Hepatocyte (in vitro differentiated cells): ENCODE measurements around the gene ZBTB16. TPM values are rescaled to one million over a fixed set of nuclear protein-coding genes. Genes with fewer than 3 reads are reported as not detected.
"Not testable (repeated sequence)": the region's sequence is repeated elsewhere in the genome, so short reads cannot be mapped to it uniquely, and the experiment has no call there.

Experiments used
- DNase-seq: peaks from one replicate; pipeline ENCODE4 v3.0.0-alpha.2; 2016; ENCODE audit warnings: low spot score
- H2AFZ ChIP-seq: fragments of 200-600 bp; sonication (generic); 2 replicates; pipeline ENCODE4 v1.6.0; 2016; ENCODE audit warnings: antibody characterized with exemption, mild to moderate bottlenecking
- H3K27ac ChIP-seq: fragments of 200-600 bp; sonication (generic); 2 replicates; pipeline ENCODE4 v1.5.1; 2016; ENCODE audit warnings: mild to moderate bottlenecking
- H3K27me3 ChIP-seq: fragments of 200-600 bp; sonication (generic); 2 replicates; pipeline ENCODE4 v1.6.1; 2016
- H3K36me3 ChIP-seq: fragments of 200-600 bp; sonication (generic); replicated peaks from 2 replicates; pipeline ENCODE4 v1.5.1; 2016; ENCODE audit warnings: low read depth; ENCODE audit not compliant: insufficient read depth
- H3K4me1 ChIP-seq: fragments of 200-600 bp; sonication (generic); 2 replicates; pipeline ENCODE4 v1.5.1; 2016; ENCODE audit warnings: mild to moderate bottlenecking, moderate library complexity; ENCODE audit not compliant: insufficient read depth
- H3K4me2 ChIP-seq: fragments of 200-600 bp; sonication (generic); 2 replicates; pipeline ENCODE4 v1.6.0; 2016
- H3K4me3 ChIP-seq: fragments of 200-600 bp; sonication (generic); 2 replicates; pipeline ENCODE4 v1.5.1; 2016; ENCODE audit warnings: mild to moderate bottlenecking
- H3K79me2 ChIP-seq: fragments of 200-600 bp; sonication (generic); 2 replicates; pipeline ENCODE4 v1.6.0; 2017; ENCODE audit warnings: mild to moderate bottlenecking
- H3K9me2 ChIP-seq: fragments of 200-600 bp; sonication (generic); replicated peaks from 2 replicates; pipeline ENCODE4 v1.6.0; 2017; ENCODE audit warnings: mild to moderate bottlenecking; ENCODE audit not compliant: insufficient read depth
- H3K9me3 ChIP-seq: fragments of 200-600 bp; sonication (generic); 2 replicates; pipeline ENCODE4 v1.5.1; 2016; ENCODE audit warnings: low read depth, mild to moderate bottlenecking
- H4K20me1 ChIP-seq: fragments of 200-600 bp; sonication (generic); 2 replicates; pipeline ENCODE4 v1.6.0; 2016; ENCODE audit warnings: mild to moderate bottlenecking; ENCODE audit not compliant: insufficient read depth, poor library complexity, severe bottlenecking
- CTCF ChIP-seq: fragments of 200-600 bp; sonication (generic); IDR thresholded peaks from 2 replicates; pipeline ENCODE4 v1.5.1; 2016; ENCODE audit warnings: antibody characterized with exemption, mild to moderate bottlenecking; ENCODE audit not compliant: poor library complexity
- EZH2 ChIP-seq: fragments of 200-600 bp; sonication (generic); IDR thresholded peaks from 2 replicates; pipeline ENCODE4 v1.6.1; 2016; ENCODE audit warnings: antibody characterized with exemption, mild to moderate bottlenecking, borderline replicate concordance
- EZH2phosphoT487 ChIP-seq: fragments of 200-600 bp; sonication (generic); IDR thresholded peaks from one replicate; pipeline ENCODE4 v1.6.1; 2018; ENCODE audit warnings: antibody characterized with exemption, mild to moderate bottlenecking, low read depth, moderate library complexity; ENCODE audit not compliant: unreplicated experiment, severe bottlenecking
- WGBS: methylation state at CpG from one replicate; pipeline ENCODE4 v1.1.6; 2016; ENCODE audit warnings: low lambda C conversion rate; ENCODE audit errors: missing lambda C conversion rate; 5-methylcytosine and 5-hydroxymethylcytosine counted together
- polyA plus RNA-seq: library from polyadenylated mRNA; unstranded; fragments of >200 nt; fragmentation: Nextera tagmentation; extraction: Ambion mirVana; gene quantifications from 2 replicates; pipeline ENCODE4 v1.2.1, GENCODE V29; 2016
- total RNA-seq: library from RNA; depleted of rRNA; stranded (reverse); fragments of >200 nt; gene quantifications from 2 replicates; pipeline ENCODE4 v1.2.3, GENCODE V29; 2014

ZBTB16 gene
- total and polyA plus RNA-seq, 2 experiments from 2014 or later: 30.1 to 52.3 TPM

- Histone ChIP-seq H3K36me3 (no peaks in the 10 kb centered on the region), H2AFZ (no peak overlapping the region), H3K27me3 (no peaks in the 10 kb centered on the region), H3K79me2 (no peaks in the 10 kb centered on the region), H3K4me1 (peaks cover 13% of the 10 kb centered on the region), H3K9me2 (no peaks in the 10 kb centered on the region), H4K20me1 (no peaks in the 10 kb centered on the region), H3K4me3 (no peak overlapping the region), H3K4me2 (no peak overlapping the region), H3K9me3 (no peaks in the 10 kb centered on the region), H3K27ac (no peak overlapping the region)
- WGBS: 78% methylated on average over 10 of the region's 10 CpGs
- TF ChIP-seq CTCF (no peak), EZH2phosphoT487 (no peak), EZH2 (no peak)
- DNase-seq: no peak
These were observed 15.3 kb upstream of the ZBTB16 start for GRCh38 chr11:114044042-114044871.

GRCh38 chr11:114047327-114047726 lies 12.2 kb upstream of the ZBTB16 start:
- H3K79me2 ChIP-seq: no peaks in the 10 kb centered on the region
- 82% methylated on average over 4 of the region's 4 CpGs for WGBS
- no peaks in the 10 kb centered on the region for H3K36me3 ChIP-seq
- H3K9me2 ChIP-seq: no peaks in the 10 kb centered on the region
- peaks cover 6% of the 10 kb centered on the region for H3K4me1 ChIP-seq
- DNase-seq: no peak
- no peak overlapping the region for H3K27ac ChIP-seq
- no peaks in the 10 kb centered on the region for H3K27me3 ChIP-seq
- H3K4me2 ChIP-seq: no peak overlapping the region
- no peak overlapping the region for H2AFZ ChIP-seq
- TF ChIP-seq EZH2phosphoT487 (no peak), CTCF (no peak), EZH2 (no peak)
- H4K20me1 ChIP-seq: no peaks in the 10 kb centered on the region
- H3K4me3 ChIP-seq: no peak overlapping the region
- H3K9me3 ChIP-seq: no peaks in the 10 kb centered on the region

- Histone ChIP-seq H3K9me3 (no peaks in the 10 kb centered on the region), H2AFZ (no peak overlapping the region), H3K27ac (no peak overlapping the region), H3K9me2 (no peaks in the 10 kb centered on the region), H3K4me3 (no peak overlapping the region), H3K36me3 (no peaks in the 10 kb centered on the region), H3K79me2 (no peaks in the 10 kb centered on the region), H3K4me2 (no peak overlapping the region), H3K4me1 (peaks cover 6% of the 10 kb centered on the region), H3K27me3 (no peaks in the 10 kb centered on the region), H4K20me1 (no peaks in the 10 kb centered on the region)
- 55% methylated on average over 2 of the region's 2 CpGs for WGBS
- no peak for DNase-seq
- no peak for TF ChIP-seq EZH2
These were observed 10.5 kb upstream of the ZBTB16 start for GRCh38 chr11:114049050-114049449.

GRCh38 chr11:114049766-114050165 lies 9.7 kb upstream of the ZBTB16 start:
- H3K36me3 ChIP-seq, H3K4me2 ChIP-seq, H3K9me3 ChIP-seq, H3K9me2 ChIP-seq, H3K27me3 ChIP-seq, H3K27ac ChIP-seq, H4K20me1 ChIP-seq, DNase-seq, H2AFZ ChIP-seq, H3K79me2 ChIP-seq, H3K4me3 ChIP-seq, H3K4me1 ChIP-seq: not testable (repeated sequence)
- 99% methylated on average over 6 of the region's 9 CpGs for WGBS
